Measurements from ENCODE around the gene TRAPPC10.

DNA sequence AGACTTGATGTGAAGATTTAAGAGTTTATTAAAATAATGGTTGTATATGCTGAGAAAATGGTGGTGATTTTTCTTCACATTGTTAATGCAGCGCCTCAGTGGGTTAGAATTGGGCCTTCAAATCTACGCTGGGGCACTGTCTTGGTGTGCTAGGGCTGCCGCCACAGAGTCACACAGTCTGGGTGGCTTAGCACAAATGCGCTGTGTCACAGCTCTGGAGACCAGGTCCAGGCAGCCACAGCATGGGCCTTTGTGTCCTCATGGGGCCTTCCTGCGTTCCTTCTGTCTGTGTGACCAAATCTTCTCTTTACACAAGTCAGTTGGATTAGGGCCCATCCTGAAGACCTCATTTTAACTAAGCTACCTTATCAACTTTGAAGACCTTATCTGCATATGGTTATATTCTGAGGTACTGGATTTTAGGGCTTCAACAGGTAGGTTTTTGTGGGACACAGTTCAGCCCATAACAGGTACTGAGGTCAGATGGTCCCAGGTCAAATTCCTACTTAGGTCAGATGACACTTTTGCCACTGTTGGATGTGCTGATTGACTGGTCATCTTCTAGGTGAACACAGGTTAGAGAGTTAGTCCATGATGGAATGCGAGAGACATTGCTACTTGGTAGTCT, 17.5 kb downstream of the TRAPPC10 start:
- TF ChIP-seq CTCF (IDR thresholded peaks at IDR 0.05) (no peak), POLR2A (IDR thresholded peaks at IDR 0.05) (no peak)
